Vagina (tissue), 2 donors: ENCODE results near the gene LITAF. TPM values are rescaled to one million over a fixed set of nuclear protein-coding genes. Genes with fewer than 3 reads are reported as not detected.

ENCODE experiments used
- DNase-seq, 2 donors: peaks; one replicate each; pipeline ENCODE4 v3.0.0-alpha.2; 2017; ENCODE audit errors: extremely low spot score in 2 of 2
- H3K27ac ChIP-seq: fragments of 200-600 bp; sonication (generic); one replicate; pipeline ENCODE4 v1.5.1; 2019
- H3K27me3 ChIP-seq: fragments of 200-600 bp; sonication (generic); one replicate; pipeline ENCODE4 v1.5.1; 2019
- H3K36me3 ChIP-seq, 2 donors: fragments of 200-600 bp; sonication (generic); one replicate each; pipeline ENCODE4 v1.5.1; 2017 to 2019
- H3K4me1 ChIP-seq: fragments of 200-600 bp; sonication (generic); one replicate; pipeline ENCODE4 v1.5.1; 2019
- H3K4me3 ChIP-seq, 2 donors: fragments of 200-600 bp; sonication (generic); 1 replicate in 1 of 2; 2 replicates in 1 of 2; pipeline ENCODE4 v1.5.1; 2016 to 2019
- H3K9me3 ChIP-seq: fragments of 200-600 bp; sonication (generic); one replicate; pipeline ENCODE4 v1.5.1; 2019
- CTCF ChIP-seq, 3 experiments: fragments of 450-650 bp in 2 of 3; fragments of 200-600 bp in 1 of 3; sonication (generic) in 1 of 3; IDR thresholded peaks; one replicate each; pipeline ENCODE4 v1.5.1; 2017 to 2019; ENCODE audit warnings: antibody characterized with exemption in 3 of 3, mild to moderate bottlenecking in 2 of 3, moderate library complexity in 2 of 3
- POLR2A ChIP-seq, 2 donors: fragments of 450-650 bp; IDR thresholded peaks; one replicate each; pipeline ENCODE4 v1.6.1; 2017; ENCODE audit warnings: antibody characterized with exemption in 2 of 2, mild to moderate bottlenecking in 2 of 2, moderate library complexity in 2 of 2
- POLR2AphosphoS5 ChIP-seq, 2 donors: sonication (generic); formaldehyde crosslinking; IDR thresholded peaks; one replicate each; pipeline ENCODE4 v1.9.0; 2017; ENCODE audit warnings: antibody characterized with exemption in 2 of 2, mild to moderate bottlenecking in 2 of 2, low read depth in 1 of 2; ENCODE audit not compliant: insufficient read depth in 1 of 2
- intact Hi-C: fragments of 100-400 bp; cut with DNase I; formaldehyde crosslinking; loops from one replicate; pipeline ENCODE4 v1.15.1; 2023
- total RNA-seq: library from RNA; depleted of rRNA; stranded (reverse); fragments of >200 nt; gene quantifications from one replicate; pipeline ENCODE4 v1.2.3, GENCODE V29; 2016

LITAF gene
- total RNA-seq, 1 donor from 2014 or later = 111 TPM

- peaks cover 3 to 76% of the 10 kb centered on the region in 2 donors for H3K36me3 ChIP-seq
- no peaks in the 10 kb centered on the region for H3K27me3 ChIP-seq
- peak overlapping the region; percentile 42 for H3K27ac ChIP-seq
- intact Hi-C loops = no loop called here
- peaks cover 17% of the 10 kb centered on the region for H3K4me1 ChIP-seq
- no peak for DNase-seq
- no peak overlapping the region for H3K4me3 ChIP-seq
- H3K9me3 ChIP-seq = no peaks in the 10 kb centered on the region
- TF ChIP-seq POLR2A (IDR thresholded peaks at IDR 0.05) = no peak
- no peak for TF ChIP-seq POLR2AphosphoS5 (IDR thresholded peaks at IDR 0.05; ENCODE audit: insufficient read depth in 1 of 2, low read depth in 1 of 2)
- no peak for TF ChIP-seq CTCF (IDR thresholded peaks at IDR 0.05)
Observed at GRCh38 chr16:11551842-11552241, 34.9 kb downstream of the LITAF start.

- peaks cover 25% of the 10 kb centered on the region for H3K4me1 ChIP-seq
- H3K27me3 ChIP-seq = no peaks in the 10 kb centered on the region
- DNase-seq = no peak
- peak overlapping the region; percentile 42 for H3K27ac ChIP-seq
- peaks cover 3 to 67% of the 10 kb centered on the region in 2 donors for H3K36me3 ChIP-seq
- H3K9me3 ChIP-seq = no peaks in the 10 kb centered on the region
- TF ChIP-seq CTCF (IDR thresholded peaks at IDR 0.05) (no peak), POLR2A (IDR thresholded peaks at IDR 0.05) (no peak), POLR2AphosphoS5 (IDR thresholded peaks at IDR 0.05; ENCODE audit: insufficient read depth in 1 of 2, low read depth in 1 of 2) (no peak)
- intact Hi-C loops = no loop called here
- H3K4me3 ChIP-seq = no peak overlapping the region
Observed at GRCh38 chr16:11550791-11551498, 35.8 kb downstream of the LITAF start.

DNA sequence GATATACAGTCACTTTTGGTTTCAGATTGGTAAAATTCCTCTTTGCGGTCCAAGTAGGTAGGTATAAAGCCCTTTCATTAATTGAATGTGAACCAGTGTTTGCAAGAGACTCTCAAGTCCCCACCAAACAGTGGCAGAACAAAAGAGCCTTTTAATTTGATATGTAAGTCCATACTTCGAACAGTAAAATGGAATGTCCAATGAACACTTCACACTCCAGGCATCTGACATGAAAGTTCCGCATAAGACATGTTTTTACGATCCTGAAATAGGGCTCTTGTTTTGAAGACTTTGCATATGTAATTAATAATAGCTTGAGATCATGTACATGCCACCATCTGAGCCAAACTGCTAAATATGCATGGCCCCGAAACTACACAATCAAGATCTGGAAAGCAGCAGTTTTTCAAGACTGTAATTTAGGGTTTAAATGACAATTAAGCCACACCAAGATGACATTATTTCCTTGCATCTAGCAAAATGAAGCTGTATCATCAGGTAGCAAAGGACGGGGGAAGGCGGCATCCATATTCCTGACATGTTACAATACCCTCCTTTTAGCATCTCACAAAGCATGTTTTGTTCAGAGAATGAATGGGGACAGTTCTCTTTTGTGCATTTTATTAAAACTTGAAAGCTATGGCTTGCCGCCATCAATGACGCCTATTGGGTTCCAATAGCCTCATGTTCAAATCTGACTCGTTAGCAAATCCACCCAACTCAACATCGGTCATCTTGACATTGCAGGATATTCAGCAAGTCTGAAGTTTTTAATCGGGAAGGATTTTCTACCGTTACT, 39.4 kb downstream of the LITAF start:
- Histone ChIP-seq H3K27me3 (no peaks in the 10 kb centered on the region), H3K4me3 (no peak overlapping the region), H3K9me3 (no peaks in the 10 kb centered on the region), H3K27ac (peak overlapping the region; percentile 86), H3K36me3 (peaks cover 0 to 36% of the 10 kb centered on the region in 2 donors), H3K4me1 (peaks cover 24% of the 10 kb centered on the region)
- intact Hi-C loops = no loop called here
- no peak for TF ChIP-seq POLR2A (IDR thresholded peaks at IDR 0.05)
- no peak for TF ChIP-seq POLR2AphosphoS5 (IDR thresholded peaks at IDR 0.05; ENCODE audit: insufficient read depth in 1 of 2, low read depth in 1 of 2)
- no peak for TF ChIP-seq CTCF (IDR thresholded peaks at IDR 0.05)
- DNase-seq = no peak

DNA sequence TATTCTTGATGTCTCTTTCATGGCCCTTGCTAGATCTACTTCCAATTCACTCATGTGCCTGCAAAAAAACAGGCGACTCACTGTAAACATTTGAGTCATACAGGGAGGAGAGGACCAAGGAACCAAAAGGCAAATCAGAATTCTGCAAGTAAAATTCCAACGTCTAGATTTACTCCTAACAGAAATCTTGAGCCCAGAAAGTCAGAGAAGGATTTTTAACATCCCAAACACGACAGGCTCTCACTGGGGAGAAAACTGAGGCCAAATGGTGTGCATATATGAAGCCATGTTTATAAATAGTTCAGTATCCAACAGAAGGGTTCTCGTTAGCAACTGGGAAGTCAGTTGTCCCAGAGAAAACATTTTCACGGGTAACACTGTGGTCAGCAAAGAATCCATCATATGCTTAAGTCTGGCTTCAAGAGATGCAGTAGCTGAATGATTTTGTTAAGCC, 40.1 kb downstream of the LITAF start:
- no peak for DNase-seq
- Histone ChIP-seq H3K9me3 (no peaks in the 10 kb centered on the region), H3K4me1 (peaks cover 20% of the 10 kb centered on the region), H3K27ac (peak overlapping the region; percentile 86), H3K4me3 (no peak overlapping the region), H3K27me3 (no peaks in the 10 kb centered on the region), H3K36me3 (peaks cover 0 to 34% of the 10 kb centered on the region in 2 donors)
- TF ChIP-seq POLR2AphosphoS5 (IDR thresholded peaks at IDR 0.05; ENCODE audit: insufficient read depth in 1 of 2, low read depth in 1 of 2) = peak; percentile 2 to 90
- TF ChIP-seq CTCF (IDR thresholded peaks at IDR 0.05) = no peak
- TF ChIP-seq POLR2A (IDR thresholded peaks at IDR 0.05) = no peak
- intact Hi-C loops = no loop called here
